HL-60 (cell line): ENCODE measurements around the gene DCBLD1.

Source experiments
- DNase-seq, 2 experiments: peaks; one replicate each; pipeline ENCODE4 v3.0.0-alpha.2; 2010 to 2020; ENCODE audit warnings: low read depth in 1 of 2, low spot score in 1 of 2
- H3K27ac ChIP-seq: fragments of 250-450 bp; sonication (Bioruptor Pico); replicated peaks from 2 replicates; pipeline ENCODE4 v1.5.1; 2020; ENCODE audit warnings: mild to moderate bottlenecking, moderate library complexity
- H3K27me3 ChIP-seq: fragments of 250-450 bp; sonication (Bioruptor Pico); 2 replicates; pipeline ENCODE4 v1.5.1; 2021; ENCODE audit warnings: mild to moderate bottlenecking, moderate library complexity; ENCODE audit not compliant: insufficient read depth, poor library complexity, severe bottlenecking
- H3K4me3 ChIP-seq: replicated peaks from 2 replicates; pipeline ENCODE4 v1.5.1; 2011; ENCODE audit warnings: mild to moderate bottlenecking, control low read depth, low read length; ENCODE audit not compliant: insufficient read depth
- CTCF ChIP-seq: IDR thresholded peaks from one replicate; pipeline ENCODE4 v1.5.1; 2011; ENCODE audit warnings: low read length, control low read depth, inconsistent platforms; ENCODE audit not compliant: insufficient read depth
- GABPA ChIP-seq: IDR thresholded peaks from 2 replicates; pipeline ENCODE4 v1.6.1; 2012; ENCODE audit warnings: low read depth
- POLR2AphosphoS5 ChIP-seq: IDR thresholded peaks from 2 replicates; pipeline ENCODE4 v1.6.1; 2012; ENCODE audit warnings: low read depth
- REST ChIP-seq: IDR thresholded peaks from 2 replicates; pipeline ENCODE4 v1.6.1; 2012; ENCODE audit warnings: low read depth; ENCODE audit not compliant: insufficient replicate concordance
- SPI1 ChIP-seq: IDR thresholded peaks from 2 replicates; pipeline ENCODE4 v1.6.1; 2012; ENCODE audit warnings: low read depth, mild to moderate bottlenecking, borderline replicate concordance

DCBLD1 gene

GRCh38 chr6:117459204-117459944, 23.1 kb upstream of the DCBLD1 start:
- no peak for TF ChIP-seq POLR2AphosphoS5
- TF ChIP-seq REST, result no peak
- TF ChIP-seq SPI1, result no peak
- no peak for TF ChIP-seq GABPA
- no peak for TF ChIP-seq CTCF
- Histone ChIP-seq H3K4me3 (no peak overlapping the region), H3K27ac (no peak overlapping the region), H3K27me3 (no peaks in the 10 kb centered on the region)
- no peak for DNase-seq

- H3K4me3 ChIP-seq, result no peak overlapping the region
- TF ChIP-seq GABPA (no peak), SPI1 (no peak), POLR2AphosphoS5 (no peak), REST (no peak), CTCF (no peak)
- H3K27me3 ChIP-seq, result no peaks in the 10 kb centered on the region
- no peak for DNase-seq
- no peak overlapping the region for H3K27ac ChIP-seq
Measured at GRCh38 chr6:117463762-117464665, 18.5 kb upstream of the DCBLD1 start.

- Histone ChIP-seq H3K27ac (no peak overlapping the region), H3K4me3 (no peak overlapping the region), H3K27me3 (no peaks in the 10 kb centered on the region)
- TF ChIP-seq GABPA (no peak), POLR2AphosphoS5 (no peak), SPI1 (no peak), CTCF (no peak), REST (no peak)
- DNase-seq, result no peak
Measured at GRCh38 chr6:117464700-117465099, 17.8 kb upstream of the DCBLD1 start.
